ENCODE results near the gene KMT2B. TPM values are rescaled to one million over a fixed set of nuclear protein-coding genes. Genes with fewer than 3 reads are reported as not detected.

The KMT2B gene
- total RNA-seq, 2 donors from 2014 or later, result 54.6 to 200 TPM

DNA sequence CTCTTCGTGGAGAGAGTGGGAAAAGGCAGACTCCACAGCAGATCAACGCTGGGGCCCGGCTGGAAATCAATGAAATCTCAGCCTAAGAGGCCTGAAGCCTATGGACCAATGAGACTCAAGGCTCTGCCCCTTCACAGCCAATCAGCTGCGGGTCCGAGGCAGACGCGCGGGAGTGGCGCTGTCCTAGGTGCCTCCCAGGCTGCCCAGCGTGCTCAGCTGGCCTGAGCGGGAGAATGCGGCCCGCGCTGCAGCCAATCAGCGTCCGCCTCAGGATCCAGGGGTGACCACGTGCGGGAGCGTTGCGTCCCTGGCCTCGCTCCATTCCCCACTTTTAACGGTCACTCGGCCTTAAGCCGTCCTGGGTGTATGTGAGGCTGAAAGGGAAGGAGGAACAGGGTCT, 13.6 kb upstream of the KMT2B start, which contains the start of gene ZBTB32:
ZBTB32 (plus strand) TSS at position 341 of the 400 bp plus-strand sequence. CDS start 10,069 bp downstream, outside the sequence.
- DNase-seq (ENCODE audit: low spot score in 2 of 2), result no peak
- Mint-ChIP-seq H3K36me3 (peaks cover 0 to 6% of the 10 kb centered on the region in 2 donors), H3K27ac (no peak within 1 kb of the TSS), H3K9me3 (peaks cover 0 to 3% of the 10 kb centered on the region in 2 donors)
- ATAC-seq, result no peak

DNA sequence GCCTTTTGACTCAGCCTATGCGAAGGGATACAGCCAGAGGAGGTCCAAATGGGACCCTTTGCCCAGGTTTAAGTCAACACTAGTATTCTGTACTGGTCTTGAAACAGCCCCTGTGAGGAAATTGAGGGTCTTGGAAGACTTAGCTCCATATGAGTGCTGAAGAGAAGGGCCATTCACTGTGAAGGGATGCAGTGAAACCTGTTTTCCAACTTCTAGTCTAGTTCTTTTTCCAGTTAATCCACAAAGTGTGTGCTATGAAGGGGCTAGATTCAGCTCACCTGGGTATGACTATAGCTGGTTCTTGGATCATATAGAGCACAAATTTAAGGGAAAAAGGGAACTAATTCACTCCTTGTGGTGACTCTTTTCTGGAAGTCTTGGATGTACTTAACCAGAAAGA, 9.4 kb upstream of the KMT2B start:
- Mint-ChIP-seq H3K9me3 (peaks cover 0 to 4% of the 10 kb centered on the region in 2 donors), H3K36me3 (peaks cover 0 to 4% of the 10 kb centered on the region in 2 donors), H3K27ac (no peak overlapping the region)
- ATAC-seq (no peak), DNase-seq (ENCODE audit: low spot score in 2 of 2) (no peak)

DNA sequence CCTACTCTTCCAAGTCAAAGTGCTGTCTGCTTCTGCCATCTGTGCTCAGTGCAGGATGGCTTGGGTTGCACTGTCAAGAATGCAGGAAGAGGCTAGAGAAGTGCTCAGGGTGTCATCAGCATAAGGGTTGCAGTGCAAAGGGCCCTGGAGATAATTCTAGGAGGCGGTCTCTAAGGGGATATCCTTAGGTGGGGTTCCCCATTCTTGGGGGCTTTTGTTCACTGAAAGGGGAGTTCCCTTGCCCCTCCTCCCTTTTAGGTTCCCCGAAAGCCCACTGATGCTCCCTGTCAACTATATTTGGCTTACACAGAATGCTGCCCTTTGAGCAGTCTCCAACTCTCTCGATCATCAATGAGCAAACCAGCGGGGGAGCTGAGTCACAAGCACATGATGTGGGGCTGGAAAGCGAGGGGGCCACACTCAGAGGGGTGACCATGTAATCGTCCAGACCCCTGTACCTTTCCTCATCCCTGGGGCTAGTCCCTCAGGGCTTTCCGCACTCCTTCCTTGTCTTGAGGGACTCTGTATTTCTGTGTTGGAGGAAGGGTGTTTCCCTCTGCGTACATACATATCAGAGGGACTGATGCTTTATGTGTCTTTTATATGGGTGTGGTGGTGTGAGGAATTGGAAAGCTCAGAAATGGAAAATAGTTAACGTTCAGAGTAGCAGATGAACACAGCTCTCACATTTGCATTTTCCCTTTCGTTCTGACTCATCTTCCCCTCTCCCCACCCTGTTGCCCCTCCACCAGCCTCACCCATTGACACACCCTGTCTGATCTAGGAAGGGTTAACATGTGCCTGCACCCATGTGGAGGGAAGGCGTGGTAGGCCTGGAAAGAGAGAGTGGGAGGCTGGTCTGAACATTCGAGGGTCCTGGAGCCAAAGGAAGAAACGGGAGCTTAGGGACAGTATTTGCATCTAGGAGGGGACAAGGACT, 6.7 kb upstream of the KMT2B start:
- peaks cover 24 to 31% of the 10 kb centered on the region in 2 donors for H3K36me3 Mint-ChIP-seq
- peaks cover 0 to 4% of the 10 kb centered on the region in 2 donors for H3K9me3 Mint-ChIP-seq
- ATAC-seq, result peak; percentile 53 to 55
- peak; percentile 71 to 85 for DNase-seq (ENCODE audit: low spot score in 2 of 2)
- H3K27ac Mint-ChIP-seq, result peak overlapping the region; percentile 93 to 98

DNA sequence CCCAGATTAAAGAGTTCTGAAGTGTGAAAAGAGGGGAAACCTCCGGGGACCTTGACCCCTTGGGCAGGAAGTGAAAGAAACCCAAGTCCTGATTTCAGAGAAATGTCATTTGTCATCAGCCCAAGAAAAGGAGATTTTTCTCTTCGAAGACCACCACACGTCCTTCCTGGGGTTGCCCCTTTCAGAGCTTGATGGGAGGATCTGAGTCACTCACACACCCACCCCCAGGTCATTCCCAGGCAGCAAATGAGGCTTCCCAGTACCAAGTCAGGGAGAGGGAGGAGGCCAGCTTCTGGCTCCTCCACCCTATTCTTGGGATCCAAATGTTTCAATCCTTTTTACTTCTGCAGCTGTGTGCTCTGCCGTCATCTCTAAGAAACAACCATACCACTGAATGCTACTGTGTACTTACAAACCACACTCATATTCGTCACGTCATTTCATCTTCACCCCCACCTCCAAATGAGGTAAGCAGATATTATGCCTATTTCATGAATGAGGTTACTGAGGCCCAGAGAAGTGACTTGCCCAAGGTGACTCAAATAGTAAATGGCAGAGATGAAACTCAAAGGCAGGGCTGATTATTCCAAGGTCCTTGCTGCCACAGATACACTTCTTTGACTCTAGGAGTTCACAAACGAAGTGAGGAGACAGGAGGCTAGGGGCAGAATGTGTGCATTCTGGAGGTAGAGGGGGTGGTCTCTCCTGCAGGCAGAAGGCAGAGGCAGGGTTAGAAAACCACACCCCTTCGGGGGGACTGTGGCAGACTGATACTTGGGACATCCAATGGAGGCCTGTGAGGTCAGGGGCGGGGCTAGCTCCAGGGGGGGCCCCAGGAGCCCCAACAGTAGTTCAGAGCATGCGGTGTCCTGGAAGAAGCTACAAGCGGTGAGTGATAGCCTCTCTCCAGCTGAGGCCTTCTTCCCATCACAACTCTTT, 5.0 kb upstream of the KMT2B start:
- ATAC-seq (peak; percentile 56 to 59), DNase-seq (ENCODE audit: low spot score in 2 of 2) (peak; percentile 74 to 86)

DNA sequence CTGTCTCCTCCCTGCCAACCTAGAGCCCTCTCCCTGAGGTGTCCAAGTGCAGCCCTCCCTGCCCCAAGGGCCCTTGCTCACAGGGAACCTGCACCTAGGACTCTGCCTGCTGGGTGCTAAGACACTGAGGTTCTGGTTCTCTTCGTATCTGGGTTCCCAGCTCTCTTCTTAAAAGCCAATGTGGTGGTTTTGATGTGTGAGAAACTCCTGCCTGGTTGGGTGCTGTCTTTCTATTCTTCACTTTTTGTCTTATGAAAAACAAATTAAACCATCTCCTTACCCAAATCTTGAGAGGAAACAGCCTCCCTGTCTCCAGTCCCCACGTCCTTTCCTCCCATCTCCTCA, 4.3 kb upstream of the KMT2B start:
- H3K27ac Mint-ChIP-seq, result peak overlapping the region; percentile 93 to 98
- peaks cover 0 to 4% of the 10 kb centered on the region in 2 donors for H3K9me3 Mint-ChIP-seq
- H3K36me3 Mint-ChIP-seq, result peaks cover 32 to 39% of the 10 kb centered on the region in 2 donors
- no peak for DNase-seq (ENCODE audit: low spot score in 2 of 2)
- no peak for ATAC-seq

More for the DNA sequence above, 5.0 kb upstream of the KMT2B start:
- Mint-ChIP-seq H3K27ac (peak overlapping the region; percentile 93 to 98), H3K9me3 (peaks cover 0 to 4% of the 10 kb centered on the region in 2 donors), H3K36me3 (peaks cover 32 to 39% of the 10 kb centered on the region in 2 donors)

DNA sequence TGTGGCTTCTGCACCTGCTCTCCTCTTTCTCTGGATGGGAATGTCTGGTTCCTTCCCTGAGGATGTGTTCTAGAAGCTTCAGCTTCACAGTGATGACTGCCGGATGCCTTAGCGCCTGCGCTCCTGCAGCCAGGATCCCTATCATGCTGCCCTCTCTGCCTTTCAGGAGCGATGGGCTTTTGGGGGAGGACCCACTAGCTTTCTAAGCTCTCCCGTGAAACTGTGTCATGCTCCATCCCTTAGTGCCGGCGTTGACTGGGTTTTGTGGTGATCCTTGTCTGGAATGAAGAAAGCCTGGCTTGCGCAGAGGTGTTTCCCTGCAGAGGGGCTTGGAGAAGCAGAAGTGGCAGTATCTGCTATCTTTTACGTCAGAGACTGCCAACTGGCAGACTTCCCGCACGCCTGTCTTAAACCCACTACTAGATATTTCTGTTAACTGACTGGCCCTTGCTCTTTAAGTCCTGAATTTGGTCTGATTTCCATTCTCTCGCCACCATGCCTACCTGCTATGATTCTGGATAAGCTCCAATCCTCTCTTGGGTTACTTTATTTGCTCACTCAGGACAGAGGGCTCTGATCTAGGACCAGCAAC, 3.8 kb upstream of the KMT2B start:
- ATAC-seq (no peak), DNase-seq (ENCODE audit: low spot score in 2 of 2) (no peak)
- Mint-ChIP-seq H3K27ac (peak overlapping the region; percentile 93 to 98), H3K36me3 (peaks cover 32 to 39% of the 10 kb centered on the region in 2 donors), H3K9me3 (peaks cover 0 to 4% of the 10 kb centered on the region in 2 donors)

DNA sequence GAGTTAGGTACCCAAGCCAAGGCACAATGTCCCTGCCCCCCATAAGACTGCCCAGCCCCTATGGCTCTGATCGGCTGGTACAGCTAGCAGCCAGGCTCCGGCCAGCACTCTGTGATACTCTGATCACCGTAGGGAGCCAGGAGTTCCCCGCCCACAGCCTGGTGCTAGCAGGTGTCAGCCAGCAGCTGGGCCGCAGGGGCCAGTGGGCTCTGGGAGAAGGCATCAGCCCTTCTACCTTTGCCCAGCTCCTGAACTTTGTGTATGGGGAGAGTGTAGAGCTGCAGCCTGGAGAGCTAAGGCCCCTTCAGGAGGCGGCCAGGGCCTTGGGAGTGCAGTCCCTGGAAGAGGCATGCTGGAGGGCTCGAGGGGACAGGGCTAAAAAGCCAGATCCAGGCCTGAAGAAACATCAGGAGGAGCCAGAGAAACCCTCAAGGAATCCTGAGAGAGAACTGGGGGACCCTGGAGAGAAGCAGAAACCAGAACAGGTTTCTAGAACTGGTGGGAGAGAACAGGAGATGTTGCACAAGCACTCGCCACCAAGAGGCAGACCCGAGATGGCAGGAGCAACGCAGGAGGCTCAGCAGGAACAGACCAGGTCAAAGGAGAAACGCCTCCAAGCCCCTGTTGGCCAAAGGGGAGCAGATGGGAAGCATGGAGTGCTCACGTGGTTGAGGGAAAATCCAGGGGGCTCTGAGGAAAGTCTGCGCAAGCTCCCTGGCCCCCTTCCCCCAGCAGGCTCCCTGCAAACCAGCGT, 3.0 kb upstream of the KMT2B start:
- Mint-ChIP-seq H3K27ac (peak overlapping the region; percentile 93 to 98), H3K36me3 (peaks cover 39% of the 10 kb centered on the region in 2 donors), H3K9me3 (peaks cover 0 to 4% of the 10 kb centered on the region in 2 donors)
- DNase-seq (ENCODE audit: low spot score in 2 of 2), result no peak
- ATAC-seq, result no peak

DNA sequence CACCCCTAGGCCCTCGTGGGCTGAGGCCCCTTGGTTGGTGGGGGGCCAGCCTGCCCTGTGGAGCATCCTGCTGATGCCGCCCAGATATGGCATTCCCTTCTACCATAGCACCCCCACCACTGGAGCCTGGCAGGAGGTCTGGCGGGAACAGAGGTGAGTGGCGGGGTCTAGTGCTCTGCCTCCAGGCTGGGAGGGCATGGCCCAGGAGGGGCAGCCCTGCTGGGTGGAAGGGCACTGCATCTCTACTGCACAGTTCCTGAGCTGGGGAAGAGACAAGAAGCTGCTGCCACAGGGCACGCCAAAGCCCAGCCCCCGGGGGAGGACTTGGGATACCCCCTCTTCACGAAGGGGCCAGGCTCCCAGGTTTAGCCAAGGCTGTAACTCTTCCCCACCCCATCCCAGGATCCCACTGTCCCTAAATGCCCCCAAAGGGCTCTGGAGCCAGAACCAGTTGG, 2.4 kb upstream of the KMT2B start:
- ATAC-seq (no peak), DNase-seq (ENCODE audit: low spot score in 2 of 2) (no peak)
- Mint-ChIP-seq H3K9me3 (peaks cover 0 to 4% of the 10 kb centered on the region in 2 donors), H3K36me3 (peaks cover 39% of the 10 kb centered on the region in 2 donors), H3K27ac (peak overlapping the region; percentile 93 to 97)

DNA sequence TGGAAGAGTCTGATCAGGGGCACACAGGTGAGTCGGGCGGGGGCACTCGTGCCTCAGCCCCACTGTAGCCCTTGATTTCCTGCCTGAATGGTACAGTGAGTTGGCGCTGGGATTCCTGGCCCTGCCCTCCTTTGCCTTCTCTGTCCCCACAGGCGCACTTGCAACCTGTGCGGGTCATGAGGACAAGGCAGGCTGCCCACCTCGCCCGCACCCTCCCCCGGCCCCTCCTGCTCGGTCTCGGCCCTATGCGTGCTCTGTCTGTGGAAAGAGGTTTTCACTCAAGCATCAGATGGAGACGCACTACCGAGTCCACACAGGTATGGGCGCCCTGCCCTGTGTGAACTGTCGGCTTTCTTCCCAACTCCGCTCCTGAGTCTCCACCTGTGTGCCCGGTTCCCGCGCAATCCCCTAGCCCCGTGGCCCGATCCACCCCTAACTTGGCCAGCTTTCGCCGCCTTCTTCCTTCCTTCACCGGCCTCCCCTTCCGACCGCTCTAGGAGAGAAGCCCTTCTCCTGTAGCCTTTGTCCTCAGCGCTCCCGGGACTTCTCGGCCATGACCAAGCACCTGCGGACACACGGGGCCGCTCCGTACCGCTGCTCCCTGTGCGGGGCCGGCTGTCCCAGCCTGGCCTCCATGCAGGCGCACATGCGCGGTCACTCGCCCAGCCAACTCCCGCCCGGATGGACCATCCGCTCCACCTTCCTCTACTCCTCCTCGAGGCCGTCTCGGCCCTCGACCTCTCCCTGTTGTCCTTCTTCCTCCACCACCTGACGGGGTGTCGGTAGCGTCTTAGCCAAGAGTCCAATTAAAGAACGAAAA, 1.6 kb upstream of the KMT2B start:
- Mint-ChIP-seq H3K9me3 (peaks cover 0 to 4% of the 10 kb centered on the region in 2 donors), H3K27ac (peak overlapping the region; percentile 93 to 97), H3K36me3 (peaks cover 39% of the 10 kb centered on the region in 2 donors)
- ATAC-seq (no peak), DNase-seq (ENCODE audit: low spot score in 2 of 2) (no peak)

DNA sequence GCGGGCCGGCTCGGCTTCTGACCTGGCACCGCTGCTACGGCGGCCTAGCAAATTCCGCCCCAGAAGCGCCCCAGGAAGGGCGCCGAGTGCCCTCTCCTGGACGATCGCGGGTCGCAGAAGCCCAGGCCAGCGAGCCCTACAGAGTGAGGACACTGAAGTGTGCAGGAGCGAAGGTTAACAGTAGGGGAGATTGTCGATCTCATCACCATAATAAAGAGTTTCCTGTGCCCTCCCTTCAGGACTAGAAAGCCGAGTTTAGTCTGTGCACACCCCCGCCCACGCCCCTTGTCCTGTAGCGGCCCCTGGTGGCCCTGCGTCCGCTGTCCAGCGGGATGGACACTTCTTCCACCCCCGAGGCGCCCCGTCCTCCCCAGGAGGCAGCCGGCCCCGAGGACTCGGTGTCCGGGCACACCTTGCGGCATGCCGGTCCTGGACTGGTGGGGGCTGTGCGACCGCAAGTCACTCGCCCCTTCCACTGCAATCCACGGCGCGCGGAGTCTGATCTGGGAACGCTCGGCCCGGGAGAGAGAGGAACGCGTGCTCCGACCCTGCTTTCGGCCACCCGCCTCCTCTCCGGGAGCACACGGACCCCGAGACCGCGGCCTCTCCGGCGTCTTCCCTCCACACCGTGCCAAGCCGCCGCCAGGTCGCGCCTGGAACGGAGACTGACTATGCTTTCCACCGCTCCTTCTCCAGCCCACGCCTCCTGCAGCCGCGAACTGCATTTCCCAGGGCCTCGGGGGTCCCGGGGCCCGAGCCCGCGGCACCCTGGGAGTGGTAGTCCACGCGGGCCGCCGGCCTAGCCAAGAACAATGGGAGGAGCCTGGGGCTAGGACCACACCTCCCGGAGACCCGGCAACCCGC, 770 bp upstream of the KMT2B start:
- DNase-seq (ENCODE audit: low spot score in 2 of 2) (peak; percentile 78 to 84), ATAC-seq (peak; percentile 39 to 74)
- Mint-ChIP-seq H3K27ac (peak overlapping the region; percentile 93 to 97), H3K36me3 (peaks cover 39 to 40% of the 10 kb centered on the region in 2 donors), H3K9me3 (no peaks in the 10 kb centered on the region)

DNA sequence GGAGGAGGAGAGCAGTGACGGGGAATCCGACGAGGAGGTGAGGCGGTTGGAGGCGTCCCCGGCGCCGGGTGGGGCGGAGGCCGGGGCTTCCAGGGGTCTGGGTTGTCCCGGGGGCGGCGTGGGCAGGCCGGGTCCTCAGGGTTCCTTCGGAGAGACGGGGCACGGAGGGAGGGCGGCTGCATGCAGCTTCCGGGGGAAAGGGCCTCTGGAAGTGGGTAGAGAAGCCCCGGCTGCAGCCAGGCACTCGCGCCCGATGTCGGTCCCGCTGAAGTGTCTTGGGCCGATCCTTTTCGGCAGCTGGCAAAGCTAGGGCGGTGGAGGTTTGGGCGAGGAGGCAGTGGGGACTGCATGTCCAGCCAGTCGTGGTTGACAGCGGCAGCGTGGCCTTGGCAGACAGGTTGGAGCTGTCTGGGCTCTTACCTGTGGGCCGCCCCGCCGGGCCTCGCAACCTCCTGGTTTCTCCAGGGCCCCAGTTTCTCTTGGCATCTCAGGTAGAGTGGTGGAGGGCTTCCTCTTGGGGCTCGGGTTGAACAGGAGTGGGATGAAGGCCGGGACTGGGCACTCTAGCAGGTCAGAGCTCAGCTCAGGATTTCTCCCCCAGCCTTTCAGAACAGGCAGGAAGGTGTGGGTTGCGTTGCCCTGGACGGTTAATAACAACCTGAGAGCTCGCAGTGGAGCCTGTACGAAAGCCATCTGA, 690 bp downstream of the KMT2B start:
- Mint-ChIP-seq H3K27ac (peak overlapping the region; percentile 89 to 96), H3K9me3 (no peaks in the 10 kb centered on the region), H3K36me3 (peaks cover 34 to 53% of the 10 kb centered on the region in 2 donors)
- DNase-seq (ENCODE audit: low spot score in 2 of 2), result peak; percentile 52 to 67
- ATAC-seq, result peak in 1 of 2 donors; percentile 3

DNA sequence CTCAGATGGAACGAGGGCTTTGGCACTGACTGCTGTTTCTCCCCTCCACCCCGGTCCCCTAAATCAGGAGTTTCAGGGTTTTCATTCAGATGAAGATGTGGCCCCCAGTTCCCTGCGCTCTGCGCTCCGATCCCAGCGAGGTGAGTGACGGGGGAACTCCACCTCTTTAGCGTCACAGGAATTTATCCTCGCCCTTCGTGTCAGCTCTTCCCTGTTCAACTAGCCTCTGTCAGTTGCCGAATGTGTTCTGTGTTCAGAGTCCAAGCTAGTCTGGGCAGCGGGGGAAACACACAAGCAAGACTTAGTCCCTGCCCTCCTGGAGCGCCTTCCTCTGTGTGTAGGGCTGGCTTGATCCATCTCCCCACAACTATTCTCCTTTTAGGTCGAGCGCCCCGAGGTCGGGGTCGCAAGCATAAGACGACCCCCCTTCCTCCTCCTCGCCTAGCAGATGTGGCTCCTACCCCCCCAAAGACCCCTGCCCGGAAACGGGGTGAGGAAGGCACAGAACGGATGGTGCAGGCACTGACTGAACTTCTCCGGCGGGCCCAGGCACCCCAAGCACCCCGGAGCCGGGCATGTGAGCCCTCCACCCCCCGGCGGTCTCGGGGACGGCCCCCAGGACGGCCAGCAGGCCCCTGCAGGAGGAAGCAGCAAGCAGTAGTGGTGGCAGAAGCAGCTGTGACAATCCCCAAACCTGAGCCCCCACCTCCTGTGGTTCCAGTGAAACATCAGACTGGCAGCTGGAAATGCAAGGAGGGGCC, 1.8 kb downstream of the KMT2B start:
- peaks cover 23 to 52% of the 10 kb centered on the region in 2 donors for H3K36me3 Mint-ChIP-seq
- ATAC-seq (no peak), DNase-seq (ENCODE audit: low spot score in 2 of 2) (no peak)
- H3K9me3 Mint-ChIP-seq, result no peaks in the 10 kb centered on the region
- H3K27ac Mint-ChIP-seq, result peak overlapping the region; percentile 79 to 89

DNA sequence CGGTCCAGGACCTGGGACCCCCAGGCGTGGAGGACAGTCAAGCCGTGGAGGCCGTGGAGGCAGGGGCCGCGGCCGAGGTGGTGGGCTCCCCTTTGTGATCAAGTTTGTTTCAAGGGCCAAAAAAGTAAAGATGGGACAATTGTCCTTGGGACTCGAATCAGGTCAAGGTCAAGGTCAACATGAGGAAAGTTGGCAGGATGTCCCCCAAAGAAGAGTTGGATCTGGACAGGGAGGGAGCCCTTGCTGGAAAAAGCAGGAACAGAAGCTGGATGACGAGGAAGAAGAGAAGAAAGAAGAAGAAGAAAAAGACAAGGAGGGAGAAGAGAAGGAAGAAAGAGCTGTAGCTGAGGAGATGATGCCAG, 2.3 kb downstream of the KMT2B start:
- peaks cover 18 to 48% of the 10 kb centered on the region in 2 donors for H3K36me3 Mint-ChIP-seq
- no peaks in the 10 kb centered on the region for H3K9me3 Mint-ChIP-seq
- ATAC-seq (no peak), DNase-seq (ENCODE audit: low spot score in 2 of 2) (no peak)
- peak overlapping the region; percentile 89 to 96 for H3K27ac Mint-ChIP-seq

Measured in activated naive CD4-positive, alpha-beta T cell treated with anti-CD3 and anti-CD28 coated beads, Interleukin-2, amount 50 U/mL, for 72 hours (primary cell).